AG10803 (cell line): ENCODE data around the gene HSD3B2.

Experiments
- DNase-seq: peaks from one replicate; pipeline ENCODE4 v3.0.0; 2010; ENCODE audit warnings: low read depth
- H3K4me3 ChIP-seq: 2 replicates; pipeline ENCODE4 v1.5.1; 2011; ENCODE audit warnings: mild to moderate bottlenecking, low read length, control low read depth
- TF ChIP-seq, protein P1 (sequence below): conservative IDR thresholded peaks from 2 replicates; pipeline ENCODE4 v1.5.1; 2011; ENCODE audit warnings: mild to moderate bottlenecking, low read length, control low read depth, inconsistent platforms

Gene HSD3B2

DNA sequence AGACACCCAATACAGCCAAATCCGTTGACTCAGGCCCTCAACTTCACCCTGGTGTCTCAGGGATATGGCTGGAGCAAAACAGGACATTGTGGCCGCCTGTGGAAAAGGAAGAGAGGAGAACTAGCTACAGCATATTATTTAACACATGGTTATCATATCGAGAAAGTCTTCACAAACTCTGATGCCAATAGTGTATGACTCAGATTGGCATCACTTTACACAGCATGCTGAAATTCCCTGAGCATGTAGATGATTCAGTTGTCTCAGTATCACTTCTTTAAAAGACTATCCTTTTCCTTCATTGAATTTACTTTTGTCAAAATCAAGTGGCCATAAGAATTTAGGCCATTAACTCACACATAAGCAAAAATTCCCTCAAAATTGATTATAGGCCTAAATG, 20.1 kb downstream of the HSD3B2 start:
- H3K4me3 ChIP-seq = no peak overlapping the region
- peak; percentile 2 for DNase-seq
- TF ChIP-seq, protein P1, sequence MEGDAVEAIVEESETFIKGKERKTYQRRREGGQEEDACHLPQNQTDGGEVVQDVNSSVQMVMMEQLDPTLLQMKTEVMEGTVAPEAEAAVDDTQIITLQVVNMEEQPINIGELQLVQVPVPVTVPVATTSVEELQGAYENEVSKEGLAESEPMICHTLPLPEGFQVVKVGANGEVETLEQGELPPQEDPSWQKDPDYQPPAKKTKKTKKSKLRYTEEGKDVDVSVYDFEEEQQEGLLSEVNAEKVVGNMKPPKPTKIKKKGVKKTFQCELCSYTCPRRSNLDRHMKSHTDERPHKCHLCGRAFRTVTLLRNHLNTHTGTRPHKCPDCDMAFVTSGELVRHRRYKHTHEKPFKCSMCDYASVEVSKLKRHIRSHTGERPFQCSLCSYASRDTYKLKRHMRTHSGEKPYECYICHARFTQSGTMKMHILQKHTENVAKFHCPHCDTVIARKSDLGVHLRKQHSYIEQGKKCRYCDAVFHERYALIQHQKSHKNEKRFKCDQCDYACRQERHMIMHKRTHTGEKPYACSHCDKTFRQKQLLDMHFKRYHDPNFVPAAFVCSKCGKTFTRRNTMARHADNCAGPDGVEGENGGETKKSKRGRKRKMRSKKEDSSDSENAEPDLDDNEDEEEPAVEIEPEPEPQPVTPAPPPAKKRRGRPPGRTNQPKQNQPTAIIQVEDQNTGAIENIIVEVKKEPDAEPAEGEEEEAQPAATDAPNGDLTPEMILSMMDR = no peak

DNA sequence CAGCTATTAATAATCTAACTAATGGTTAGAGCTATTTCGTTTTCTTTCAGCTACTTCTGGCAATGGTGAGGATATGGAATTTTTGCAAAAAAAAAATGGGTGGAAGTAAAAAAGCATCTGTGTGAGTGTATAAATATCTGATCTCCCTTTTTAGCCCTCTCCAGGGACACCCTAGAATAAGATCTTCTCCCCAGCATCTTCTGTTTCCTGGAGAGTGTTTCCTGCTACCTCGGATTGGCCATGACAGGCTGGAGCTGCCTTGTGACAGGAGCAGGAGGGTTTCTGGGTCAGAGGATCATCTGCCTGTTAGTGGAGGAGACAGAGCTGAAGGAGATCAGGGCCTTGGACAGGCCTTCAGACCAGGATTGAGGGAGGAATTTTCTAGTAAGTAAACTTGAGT, 23.8 kb downstream of the HSD3B2 start:
- H3K4me3 ChIP-seq = no peak overlapping the region
- TF ChIP-seq, protein P1 = no peak
- DNase-seq = no peak

DNA sequence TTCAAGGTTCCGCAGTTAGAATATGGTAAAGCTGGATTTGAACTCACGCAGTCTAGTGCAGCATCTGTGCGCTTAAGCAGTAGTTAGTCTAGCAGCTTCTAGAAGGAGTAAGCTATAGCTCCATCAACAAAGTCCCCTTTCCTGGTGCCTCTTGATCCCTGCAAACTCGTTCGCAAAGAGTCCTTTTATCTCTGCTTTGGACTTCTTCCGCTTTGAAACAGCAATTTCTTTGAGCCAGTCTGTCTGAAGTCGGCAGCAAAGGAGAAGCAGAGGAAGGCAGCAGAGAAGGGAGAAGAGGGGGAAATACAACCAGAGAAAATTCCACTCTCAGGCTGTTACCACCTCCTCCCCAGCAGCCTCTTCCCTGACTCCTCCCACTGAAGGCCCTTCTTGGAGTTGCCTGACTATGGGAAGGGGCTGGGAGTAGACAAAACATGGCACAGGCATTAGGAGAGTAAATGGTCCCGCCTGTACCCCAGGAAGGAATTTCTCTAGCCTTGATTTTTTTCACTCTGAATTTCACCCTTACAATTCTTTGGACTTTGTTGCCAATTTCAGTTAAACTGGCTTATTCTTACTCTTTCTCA, 25.9 kb downstream of the HSD3B2 start:
- DNase-seq = no peak
- TF ChIP-seq, protein P1 = no peak
- H3K4me3 ChIP-seq = no peak overlapping the region

DNA sequence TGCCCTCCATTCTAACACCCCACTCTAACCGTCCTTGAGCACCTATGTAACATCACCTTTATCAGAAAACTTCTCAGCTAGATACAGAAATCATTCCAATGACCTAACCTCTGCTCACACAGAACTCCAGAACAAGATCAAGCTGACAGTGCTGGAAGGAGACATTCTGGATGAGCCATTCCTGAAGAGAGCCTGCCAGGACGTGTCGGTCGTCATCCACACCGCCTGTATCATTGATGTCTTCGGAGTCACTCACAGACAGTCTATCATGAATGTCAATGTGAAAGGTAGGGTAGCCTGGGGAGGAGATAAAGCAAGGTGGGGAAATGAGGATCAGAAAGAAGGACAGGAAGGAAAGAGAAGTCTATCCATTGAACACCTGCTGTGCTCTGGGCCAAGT, 27.8 kb downstream of the HSD3B2 start:
- no peak overlapping the region for H3K4me3 ChIP-seq
- no peak for DNase-seq
- TF ChIP-seq, protein P1 = no peak

DNA sequence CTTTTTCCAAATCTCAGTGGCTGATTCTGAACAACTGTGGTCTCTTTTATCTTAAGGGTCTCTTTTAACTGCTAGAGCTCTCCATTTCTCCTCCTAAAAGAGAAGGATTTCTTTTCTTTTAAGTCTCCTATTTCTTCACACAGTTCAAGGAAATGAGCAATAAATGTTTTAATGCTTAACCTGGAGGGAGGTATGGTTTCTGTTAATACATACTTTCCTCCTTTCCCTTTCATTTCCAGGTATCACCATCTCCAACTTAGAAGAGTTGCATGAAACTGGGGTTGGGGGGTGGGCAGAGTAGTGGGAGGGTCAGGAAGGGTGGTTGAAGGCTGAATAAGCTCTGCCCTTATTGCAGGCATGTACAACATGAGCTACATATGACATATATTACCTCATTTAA, 31.4 kb downstream of the HSD3B2 start:
- TF ChIP-seq, protein P1 = no peak
- H3K4me3 ChIP-seq = no peak overlapping the region
- no peak for DNase-seq

DNA sequence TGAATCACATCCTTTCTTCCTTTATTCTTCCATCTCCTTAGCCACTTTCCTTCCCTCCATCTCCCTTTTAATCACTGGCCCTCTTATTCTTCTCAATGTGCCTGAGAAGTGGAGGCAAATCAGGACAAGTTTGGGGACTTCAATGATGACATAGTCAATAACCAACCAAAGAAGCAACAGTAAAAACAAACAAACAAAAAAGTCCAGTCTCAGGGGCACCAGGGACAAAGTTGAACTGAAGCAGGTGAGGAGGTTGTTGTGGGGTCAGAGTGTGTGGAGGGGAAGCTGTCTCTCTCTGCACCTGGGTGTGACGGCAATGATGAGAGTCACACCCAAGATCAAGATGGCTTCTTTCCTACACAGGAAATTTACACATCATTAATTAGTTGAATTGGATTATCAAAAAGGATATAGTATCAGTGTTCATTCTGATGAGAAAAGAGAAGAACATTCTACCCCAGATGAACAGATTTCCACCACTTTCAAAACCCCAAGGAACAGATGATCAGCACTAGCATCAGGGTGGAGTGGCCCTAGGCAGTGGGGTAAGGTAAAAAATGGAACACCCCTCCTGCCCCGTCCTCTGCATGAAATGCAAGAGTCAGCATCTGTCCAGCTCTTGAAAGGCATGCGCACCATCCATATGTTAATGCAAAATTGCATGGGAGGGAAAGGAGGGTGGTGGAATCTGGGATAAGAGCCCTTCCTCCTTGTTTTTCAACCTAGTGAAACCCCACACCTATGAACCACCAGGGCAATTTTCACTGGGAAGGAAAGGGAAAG, 32.6 kb downstream of the HSD3B2 start:
- no peak for DNase-seq
- no peak overlapping the region for H3K4me3 ChIP-seq
- TF ChIP-seq, protein P1 = no peak

DNA sequence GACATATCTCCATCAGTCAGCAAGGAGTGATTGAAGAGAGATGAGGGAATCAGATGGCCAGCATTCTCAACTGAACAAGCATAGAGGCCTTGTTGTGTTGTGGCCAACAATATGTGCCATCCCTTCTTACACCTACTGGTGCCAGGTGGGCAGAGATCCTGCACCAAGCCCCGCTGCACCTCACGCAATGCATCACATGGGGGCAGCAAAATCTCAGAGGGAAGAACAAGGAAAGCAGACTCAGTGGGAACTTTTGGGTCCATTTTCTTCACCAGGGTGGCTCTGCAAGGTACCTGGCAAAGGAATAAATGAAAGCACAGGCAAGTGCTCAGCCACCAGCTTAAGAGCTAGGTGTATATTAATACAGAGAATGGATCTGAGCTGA, 33.2 kb downstream of the HSD3B2 start:
- no peak for DNase-seq
- H3K4me3 ChIP-seq = no peak overlapping the region
- TF ChIP-seq, protein P1 = no peak; the same call in 1 of the 2 replicates
